Measurements from ENCODE around the gene HBB. TPM values are rescaled to one million over a fixed set of nuclear protein-coding genes. Genes with fewer than 3 reads are reported as not detected.

HBB gene
- total RNA-seq, 1 donor, result not detected

GRCh38 chr11:5229796-5230195 is 2.9 kb upstream of the HBB start:
- Histone ChIP-seq H3K27ac (ENCODE audit: low read depth, low read length) (no peak overlapping the region), H3K79me2 (ENCODE audit: insufficient read depth, low read length) (no peaks in the 10 kb centered on the region), H3K4me3 (ENCODE audit: insufficient read depth, low read length) (no peak overlapping the region), H4K20me1 (ENCODE audit: insufficient read depth, low read length) (no peaks in the 10 kb centered on the region), H3K27me3 (ENCODE audit: insufficient read depth, low read length) (peaks cover 7% of the 10 kb centered on the region), H3K4me1 (ENCODE audit: insufficient read depth, low read length) (no peaks in the 10 kb centered on the region), H3K9me3 (ENCODE audit: low read depth, low read length) (no peaks in the 10 kb centered on the region), H3K4me2 (ENCODE audit: insufficient read depth, low read length) (no peak overlapping the region), H2AFZ (ENCODE audit: low read length) (no peak overlapping the region), H3K36me3 (ENCODE audit: insufficient read depth, low read length) (no peaks in the 10 kb centered on the region)
- TF ChIP-seq CTCF (IDR thresholded peaks at IDR 0.05; ENCODE audit: extremely low read depth, low read depth, low read length), result no peak
- no peak for DNase-seq (ENCODE audit: insufficient read length, low spot score, missing footprints)

DNA sequence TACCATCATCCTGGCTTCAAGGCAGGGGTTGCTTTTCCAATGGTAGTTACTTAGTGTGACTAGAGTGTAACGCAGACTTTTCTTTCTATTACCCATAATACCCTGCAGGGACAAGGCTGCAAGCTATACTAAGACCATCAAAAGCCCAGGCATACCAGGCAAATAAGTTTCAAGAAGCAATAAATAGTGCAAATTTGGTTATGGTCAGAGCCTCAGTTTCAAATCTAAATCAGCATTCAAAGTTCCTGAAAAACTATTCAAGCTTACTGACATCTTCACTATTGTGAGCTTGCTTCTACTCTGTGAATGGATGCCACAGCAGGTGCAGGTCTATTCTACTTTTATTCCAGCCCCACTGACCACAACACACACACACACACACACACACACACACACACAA is 2.5 kb upstream of the HBB start:
- Histone ChIP-seq H3K27ac (ENCODE audit: low read depth, low read length) (no peak overlapping the region), H4K20me1 (ENCODE audit: insufficient read depth, low read length) (no peaks in the 10 kb centered on the region), H3K79me2 (ENCODE audit: insufficient read depth, low read length) (no peaks in the 10 kb centered on the region), H2AFZ (ENCODE audit: low read length) (peak overlapping the region; percentile 35), H3K4me1 (ENCODE audit: insufficient read depth, low read length) (no peaks in the 10 kb centered on the region), H3K4me2 (ENCODE audit: insufficient read depth, low read length) (no peak overlapping the region), H3K36me3 (ENCODE audit: insufficient read depth, low read length) (no peaks in the 10 kb centered on the region), H3K4me3 (ENCODE audit: insufficient read depth, low read length) (no peak overlapping the region), H3K9me3 (ENCODE audit: low read depth, low read length) (no peaks in the 10 kb centered on the region), H3K27me3 (ENCODE audit: insufficient read depth, low read length) (peaks cover 7% of the 10 kb centered on the region)
- no peak for TF ChIP-seq CTCF (IDR thresholded peaks at IDR 0.05; ENCODE audit: extremely low read depth, low read depth, low read length)
- DNase-seq (ENCODE audit: insufficient read length, low spot score, missing footprints), result no peak

GRCh38 chr11:5228124-5228523 is 1.3 kb upstream of the HBB start:
- Histone ChIP-seq H3K4me3 (ENCODE audit: insufficient read depth, low read length) (no peak overlapping the region), H3K4me1 (ENCODE audit: insufficient read depth, low read length) (no peaks in the 10 kb centered on the region), H3K79me2 (ENCODE audit: insufficient read depth, low read length) (no peaks in the 10 kb centered on the region), H3K36me3 (ENCODE audit: insufficient read depth, low read length) (no peaks in the 10 kb centered on the region), H3K4me2 (ENCODE audit: insufficient read depth, low read length) (no peak overlapping the region), H4K20me1 (ENCODE audit: insufficient read depth, low read length) (no peaks in the 10 kb centered on the region), H2AFZ (ENCODE audit: low read length) (no peak overlapping the region), H3K27ac (ENCODE audit: low read depth, low read length) (no peak overlapping the region), H3K27me3 (ENCODE audit: insufficient read depth, low read length) (peaks cover 7% of the 10 kb centered on the region), H3K9me3 (ENCODE audit: low read depth, low read length) (no peaks in the 10 kb centered on the region)
- TF ChIP-seq CTCF (IDR thresholded peaks at IDR 0.05; ENCODE audit: extremely low read depth, low read depth, low read length), result no peak
- no peak for DNase-seq (ENCODE audit: insufficient read length, low spot score, missing footprints)

- TF ChIP-seq CTCF (IDR thresholded peaks at IDR 0.05; ENCODE audit: extremely low read depth, low read depth, low read length), result no peak
- Histone ChIP-seq H3K27ac (ENCODE audit: low read depth, low read length) (no peak overlapping the region), H2AFZ (ENCODE audit: low read length) (no peak overlapping the region), H3K27me3 (ENCODE audit: insufficient read depth, low read length) (peaks cover 7% of the 10 kb centered on the region), H3K79me2 (ENCODE audit: insufficient read depth, low read length) (no peaks in the 10 kb centered on the region), H3K4me2 (ENCODE audit: insufficient read depth, low read length) (no peak overlapping the region), H3K4me3 (ENCODE audit: insufficient read depth, low read length) (no peak overlapping the region), H3K4me1 (ENCODE audit: insufficient read depth, low read length) (no peaks in the 10 kb centered on the region), H3K9me3 (ENCODE audit: low read depth, low read length) (no peaks in the 10 kb centered on the region), H4K20me1 (ENCODE audit: insufficient read depth, low read length) (no peaks in the 10 kb centered on the region), H3K36me3 (ENCODE audit: insufficient read depth, low read length) (no peaks in the 10 kb centered on the region)
- no peak for DNase-seq (ENCODE audit: insufficient read length, low spot score, missing footprints)
Measured at GRCh38 chr11:5227681-5228080, 810 bp upstream of the HBB start.
